ENCODE data around the gene XPO4.

DNA sequence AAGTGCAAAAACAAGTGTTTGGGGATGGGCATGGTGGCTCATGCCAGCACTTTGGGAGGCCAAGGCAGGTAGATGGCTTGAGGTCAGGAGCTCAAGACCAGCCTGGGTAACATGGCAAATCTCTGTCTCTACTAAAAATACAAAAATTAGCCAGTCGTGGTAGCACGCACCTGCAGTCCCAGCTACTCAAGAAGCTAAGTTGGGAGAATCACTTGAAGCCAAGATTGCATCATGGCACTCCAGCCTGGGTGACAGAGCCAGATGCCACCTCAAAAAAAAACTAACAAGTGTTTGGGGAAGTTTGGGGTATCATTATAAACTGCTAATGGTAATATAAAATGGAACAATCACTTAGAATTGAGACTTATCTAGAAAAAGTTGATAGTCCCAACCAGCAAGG lies 24.6 kb downstream of the XPO4 start:
- TF ChIP-seq, protein P1, sequence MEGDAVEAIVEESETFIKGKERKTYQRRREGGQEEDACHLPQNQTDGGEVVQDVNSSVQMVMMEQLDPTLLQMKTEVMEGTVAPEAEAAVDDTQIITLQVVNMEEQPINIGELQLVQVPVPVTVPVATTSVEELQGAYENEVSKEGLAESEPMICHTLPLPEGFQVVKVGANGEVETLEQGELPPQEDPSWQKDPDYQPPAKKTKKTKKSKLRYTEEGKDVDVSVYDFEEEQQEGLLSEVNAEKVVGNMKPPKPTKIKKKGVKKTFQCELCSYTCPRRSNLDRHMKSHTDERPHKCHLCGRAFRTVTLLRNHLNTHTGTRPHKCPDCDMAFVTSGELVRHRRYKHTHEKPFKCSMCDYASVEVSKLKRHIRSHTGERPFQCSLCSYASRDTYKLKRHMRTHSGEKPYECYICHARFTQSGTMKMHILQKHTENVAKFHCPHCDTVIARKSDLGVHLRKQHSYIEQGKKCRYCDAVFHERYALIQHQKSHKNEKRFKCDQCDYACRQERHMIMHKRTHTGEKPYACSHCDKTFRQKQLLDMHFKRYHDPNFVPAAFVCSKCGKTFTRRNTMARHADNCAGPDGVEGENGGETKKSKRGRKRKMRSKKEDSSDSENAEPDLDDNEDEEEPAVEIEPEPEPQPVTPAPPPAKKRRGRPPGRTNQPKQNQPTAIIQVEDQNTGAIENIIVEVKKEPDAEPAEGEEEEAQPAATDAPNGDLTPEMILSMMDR (IDR thresholded peaks at IDR 0.05), result no peak
- TF ChIP-seq NR3C1 (CRISPR knock-in tag; conservative IDR thresholded peaks at IDR 0.05; ENCODE audit: low read depth), result no peak

All from WTC11 (cell line).